DMS53 (cell line): ENCODE measurements around the gene LRRC18.

ENCODE experiments used
- DNase-seq: peaks from one replicate; lab custom pipeline; 2025; lab: John Stamatoyannopoulos, UW

LRRC18 gene

GRCh38 chr10:48880016-48880705 lies 59.5 kb downstream of the LRRC18 start:
- DNase-seq: no peak

GRCh38 chr10:48879451-48879850 lies 60.2 kb downstream of the LRRC18 start:
- no peak for DNase-seq

DNA sequence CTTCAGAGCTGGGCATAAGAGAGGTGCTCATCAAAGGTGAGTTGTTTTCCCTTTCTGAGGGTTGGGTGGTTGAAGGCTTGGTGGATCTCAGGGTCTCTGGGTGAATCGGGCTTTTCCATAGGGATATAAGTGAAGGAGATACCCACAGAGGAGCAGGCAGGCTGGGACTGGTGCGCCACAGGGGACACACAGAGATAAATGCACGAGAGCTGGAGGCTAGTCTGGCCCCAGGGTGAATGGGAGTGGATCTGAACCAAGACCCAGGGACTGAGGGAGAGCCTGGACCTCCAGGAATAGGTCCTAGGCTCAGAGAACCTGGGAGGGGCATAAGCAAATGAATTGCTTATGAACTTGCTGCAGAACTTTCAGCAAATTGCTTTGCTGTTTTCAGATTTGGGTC lies 61.5 kb downstream of the LRRC18 start:
- DNase-seq: no peak

DNA sequence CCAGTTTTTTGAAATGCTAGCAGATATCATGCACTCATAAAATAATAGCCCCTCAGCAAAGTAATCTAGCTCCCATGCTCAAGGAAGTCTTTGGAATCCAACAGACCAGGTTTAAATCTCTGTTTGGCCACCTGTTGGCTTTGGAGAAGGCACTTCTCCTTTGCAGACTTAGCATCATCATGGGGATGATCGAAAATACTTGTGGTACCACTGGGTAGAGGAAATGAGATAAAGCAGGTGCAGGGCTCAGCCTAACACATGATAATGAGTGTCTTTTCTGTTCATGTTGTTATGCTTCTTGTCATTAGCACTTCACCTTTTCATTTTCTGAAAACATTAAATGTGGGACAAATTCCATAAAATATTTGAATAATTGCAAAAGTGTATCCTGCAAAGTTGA lies 67.4 kb downstream of the LRRC18 start:
- DNase-seq: no peak
